ENCODE data around the gene DCTN4. TPM values are rescaled to one million over a fixed set of nuclear protein-coding genes. Genes with fewer than 3 reads are reported as not detected.
"Not testable (repeated sequence)": the region's sequence is repeated elsewhere in the genome, so short reads cannot be mapped to it uniquely, and the experiment has no call there.

The DCTN4 gene
- total RNA-seq, 1 donor from 2014 or later: 49.8 TPM

GRCh38 chr5:150757087-150757649 is 1.6 kb downstream of the DCTN4 start:
- Mint-ChIP-seq H3K4me3 (no peak overlapping the region), H3K27ac (no peak overlapping the region), H3K4me1 (peaks cover 24% of the 10 kb centered on the region), H3K9me3 (no peaks in the 10 kb centered on the region), H3K36me3 (ENCODE audit: low read depth) (peaks cover 41% of the 10 kb centered on the region), H3K27me3 (no peaks in the 10 kb centered on the region)
- TF ChIP-seq CTCF (IDR thresholded peaks at IDR 0.05): no peak
- intact Hi-C loops (cut with micrococcal nuclease): loop anchor here (5.0 kb wide), 1 partner anchor 1015 kb away; the partner anchor contains the start of gene G3BP1
- POLR2A ChIA-PET: interaction anchor here (1.4 to 2.3 kb wide), 3 partner anchors 22 to 57 kb away, joined by 3 to 21 read pairs (median 7); partner anchors contain the start of gene RBM22
- DNase-seq (no peak), ATAC-seq (ENCODE audit: low read depth) (no peak)
- CTCF ChIA-PET: no interaction called here

- intact Hi-C loops (cut with micrococcal nuclease): no loop called here
Observed at GRCh38 chr5:150753863-150754262, 5.0 kb downstream of the DCTN4 start.

GRCh38 chr5:150753463-150753862 is 5.4 kb downstream of the DCTN4 start:
- Mint-ChIP-seq H3K27me3 (no peaks in the 10 kb centered on the region), H3K9me3 (no peaks in the 10 kb centered on the region), H3K36me3 (ENCODE audit: low read depth) (peaks cover 68% of the 10 kb centered on the region), H3K27ac (no peak overlapping the region), H3K4me3 (no peak overlapping the region), H3K4me1 (peaks cover 48% of the 10 kb centered on the region)
- no peak for TF ChIP-seq CTCF (IDR thresholded peaks at IDR 0.05)
- ChIA-PET CTCF (interaction anchor here (1.8 kb wide), 1 partner anchor 193 kb away, joined by 4 read pairs; no protein-coding TSS in a partner anchor), POLR2A (no interaction called here)
- intact Hi-C loops (cut with micrococcal nuclease): no loop called here
- ATAC-seq (ENCODE audit: low read depth): no peak
- no peak for DNase-seq

More at GRCh38 chr5:150753863-150754262, 5.0 kb downstream of the DCTN4 start:
- Mint-ChIP-seq H3K36me3 (ENCODE audit: low read depth) (peaks cover 67% of the 10 kb centered on the region), H3K9me3 (no peaks in the 10 kb centered on the region), H3K4me1 (peaks cover 48% of the 10 kb centered on the region), H3K27ac (no peak overlapping the region), H3K4me3 (no peak overlapping the region), H3K27me3 (no peaks in the 10 kb centered on the region)
- TF ChIP-seq CTCF (IDR thresholded peaks at IDR 0.05): no peak
- ChIA-PET CTCF (interaction anchor here (1.8 kb wide), 1 partner anchor 193 kb away, joined by 4 read pairs; no protein-coding TSS in a partner anchor), POLR2A (no interaction called here)
- DNase-seq: no peak
- ATAC-seq (ENCODE audit: low read depth): no peak

GRCh38 chr5:150751096-150751891 is 7.5 kb downstream of the DCTN4 start:
- no peak for TF ChIP-seq CTCF (IDR thresholded peaks at IDR 0.05)
- peaks cover 43% of the 10 kb centered on the region for H3K4me1 Mint-ChIP-seq
- ChIA-PET CTCF (no interaction called here), POLR2A (interaction anchor here (1.2 kb wide), 1 partner anchor 10 kb away, joined by 4 read pairs; no protein-coding TSS in a partner anchor)
- no peaks in the 10 kb centered on the region for H3K27me3 Mint-ChIP-seq
- intact Hi-C loops (cut with micrococcal nuclease): no loop called here
- peak overlapping the region; percentile 6 for H3K27ac Mint-ChIP-seq
- H3K4me3 Mint-ChIP-seq: no peak overlapping the region
- H3K36me3 Mint-ChIP-seq (ENCODE audit: low read depth): peaks cover 66% of the 10 kb centered on the region
- ATAC-seq (ENCODE audit: low read depth): no peak
- DNase-seq: no peak
- no peaks in the 10 kb centered on the region for H3K9me3 Mint-ChIP-seq

- TF ChIP-seq CTCF (IDR thresholded peaks at IDR 0.05): no peak
- DNase-seq: no peak
- ATAC-seq (ENCODE audit: low read depth): no peak
- intact Hi-C loops (cut with micrococcal nuclease): no loop called here
- Mint-ChIP-seq H3K36me3 (ENCODE audit: low read depth) (peaks cover 61% of the 10 kb centered on the region), H3K9me3 (no peaks in the 10 kb centered on the region), H3K27ac (peak overlapping the region; percentile 31), H3K4me1 (peaks cover 39% of the 10 kb centered on the region), H3K27me3 (no peaks in the 10 kb centered on the region), H3K4me3 (no peak overlapping the region)
- POLR2A ChIA-PET: interaction anchor here (1.2 kb wide), 1 partner anchor 9 kb away, joined by 4 read pairs; no protein-coding TSS in a partner anchor
- CTCF ChIA-PET: no interaction called here
Observed at GRCh38 chr5:150750469-150750868, 8.3 kb downstream of the DCTN4 start.

- ATAC-seq (ENCODE audit: low read depth); H3K4me3 Mint-ChIP-seq; H3K27me3 Mint-ChIP-seq; H3K27ac Mint-ChIP-seq; POLR2A ChIA-PET; intact Hi-C loops (cut with micrococcal nuclease); DNase-seq; CTCF ChIA-PET; H3K9me3 Mint-ChIP-seq: not testable (repeated sequence)
- H3K4me1 Mint-ChIP-seq: peaks cover 10% of the 10 kb centered on the region
- H3K36me3 Mint-ChIP-seq (ENCODE audit: low read depth): peaks cover 54% of the 10 kb centered on the region
Observed at GRCh38 chr5:150743142-150743488, 15.7 kb downstream of the DCTN4 start.

- ATAC-seq (ENCODE audit: low read depth); intact Hi-C loops (cut with micrococcal nuclease); H3K27me3 Mint-ChIP-seq; CTCF ChIA-PET; DNase-seq; POLR2A ChIA-PET; H3K27ac Mint-ChIP-seq; H3K9me3 Mint-ChIP-seq; H3K4me3 Mint-ChIP-seq: not testable (repeated sequence)
- Mint-ChIP-seq H3K4me1 (peaks cover 14% of the 10 kb centered on the region), H3K36me3 (ENCODE audit: low read depth) (peaks cover 57% of the 10 kb centered on the region)
Observed at GRCh38 chr5:150742455-150743141, 16.2 kb downstream of the DCTN4 start.
